ENCODE data around the gene BMP6.

DNA sequence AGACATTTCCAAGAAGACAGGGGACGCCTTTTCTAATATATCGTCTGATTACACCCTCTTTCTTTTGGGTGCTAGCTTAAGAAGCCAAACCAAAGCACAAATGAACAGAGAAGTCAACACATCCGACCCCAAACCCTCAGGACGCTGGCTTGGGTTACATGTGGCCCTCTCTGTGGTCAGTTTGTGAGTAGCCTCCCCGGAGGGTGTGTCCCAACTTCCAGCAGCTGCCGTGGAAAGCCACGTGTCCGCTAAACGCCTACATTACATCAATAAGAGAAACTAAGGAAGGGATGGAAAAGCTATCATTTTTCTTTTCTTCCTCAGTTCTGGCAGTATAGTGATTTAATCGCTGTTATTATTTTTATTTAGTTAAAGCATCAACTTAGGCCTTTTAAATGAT is 487 bp upstream of the BMP6 start:
- TF ChIP-seq, protein P1, sequence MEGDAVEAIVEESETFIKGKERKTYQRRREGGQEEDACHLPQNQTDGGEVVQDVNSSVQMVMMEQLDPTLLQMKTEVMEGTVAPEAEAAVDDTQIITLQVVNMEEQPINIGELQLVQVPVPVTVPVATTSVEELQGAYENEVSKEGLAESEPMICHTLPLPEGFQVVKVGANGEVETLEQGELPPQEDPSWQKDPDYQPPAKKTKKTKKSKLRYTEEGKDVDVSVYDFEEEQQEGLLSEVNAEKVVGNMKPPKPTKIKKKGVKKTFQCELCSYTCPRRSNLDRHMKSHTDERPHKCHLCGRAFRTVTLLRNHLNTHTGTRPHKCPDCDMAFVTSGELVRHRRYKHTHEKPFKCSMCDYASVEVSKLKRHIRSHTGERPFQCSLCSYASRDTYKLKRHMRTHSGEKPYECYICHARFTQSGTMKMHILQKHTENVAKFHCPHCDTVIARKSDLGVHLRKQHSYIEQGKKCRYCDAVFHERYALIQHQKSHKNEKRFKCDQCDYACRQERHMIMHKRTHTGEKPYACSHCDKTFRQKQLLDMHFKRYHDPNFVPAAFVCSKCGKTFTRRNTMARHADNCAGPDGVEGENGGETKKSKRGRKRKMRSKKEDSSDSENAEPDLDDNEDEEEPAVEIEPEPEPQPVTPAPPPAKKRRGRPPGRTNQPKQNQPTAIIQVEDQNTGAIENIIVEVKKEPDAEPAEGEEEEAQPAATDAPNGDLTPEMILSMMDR (conservative IDR thresholded peaks at IDR 0.05; ENCODE audit: low read depth, low read length), result no peak
- no peak for TF ChIP-seq EZH2phosphoT487 (IDR thresholded peaks at IDR 0.05; ENCODE audit: borderline replicate concordance, low read length)

All from PC-3 (cell line).